H9 (cell line): ENCODE data around the gene VWF. TPM values are rescaled to one million over a fixed set of nuclear protein-coding genes. Genes with fewer than 3 reads are reported as not detected.

Experiments used
- DNase-seq: peaks from one replicate; pipeline ENCODE4 v3.0.0-alpha.2; 2017
- H2AFZ ChIP-seq: one replicate; pipeline ENCODE4 v1.6.1; 2013; ENCODE audit warnings: mild to moderate bottlenecking, low read length, control low read depth, moderate library complexity
- H2AK5ac ChIP-seq: 2 replicates; pipeline ENCODE4 v1.6.1; 2013; ENCODE audit warnings: low read length, control low read depth, mixed read lengths; ENCODE audit not compliant: insufficient read length
- H2BK120ac ChIP-seq: one replicate; pipeline ENCODE4 v1.6.1; 2013; ENCODE audit warnings: low read depth, mild to moderate bottlenecking, low read length, control low read depth, inconsistent platforms; ENCODE audit not compliant: poor library complexity, severe bottlenecking
- H2BK12ac ChIP-seq: 2 replicates; pipeline ENCODE4 v1.6.1; 2013; ENCODE audit warnings: low read length, control low read depth, mixed read lengths, low read depth; ENCODE audit not compliant: insufficient read length
- H2BK15ac ChIP-seq: 2 replicates; pipeline ENCODE4 v1.6.1; 2013; ENCODE audit warnings: low read depth, low read length, control low read depth
- H2BK20ac ChIP-seq: one replicate; pipeline ENCODE4 v1.6.1; 2013; ENCODE audit warnings: low read depth, mild to moderate bottlenecking, low read length, control low read depth, inconsistent platforms; ENCODE audit not compliant: poor library complexity, severe bottlenecking
- H2BK5ac ChIP-seq: 2 replicates; pipeline ENCODE4 v1.6.1; 2013; ENCODE audit warnings: low read length, control low read depth, mixed read lengths; ENCODE audit not compliant: insufficient read length
- H3K14ac ChIP-seq: 2 replicates; pipeline ENCODE4 v1.6.1; 2013; ENCODE audit warnings: low read length, control low read depth; ENCODE audit not compliant: insufficient read depth
- H3K18ac ChIP-seq: 2 replicates; pipeline ENCODE4 v1.6.1; 2013; ENCODE audit warnings: low read depth, mild to moderate bottlenecking, mixed read lengths, low read length, control low read depth; ENCODE audit not compliant: insufficient read length
- H3K23ac ChIP-seq: 2 replicates; pipeline ENCODE4 v1.6.1; 2013; ENCODE audit warnings: low read length, control low read depth, mixed read lengths, low read depth; ENCODE audit not compliant: insufficient read length
- H3K23me2 ChIP-seq: 2 replicates; pipeline ENCODE4 v1.6.1; 2013; ENCODE audit warnings: low read depth, mild to moderate bottlenecking, mixed read lengths, low read length, control low read depth; ENCODE audit not compliant: insufficient read length, poor library complexity, severe bottlenecking
- H3K27ac ChIP-seq: 2 replicates; pipeline ENCODE4 v1.5.1; 2013; ENCODE audit warnings: low read length, control low read depth, mixed read lengths, low read depth; ENCODE audit not compliant: insufficient read length
- H3K27me3 ChIP-seq: 2 replicates; pipeline ENCODE4 v1.6.1; 2013; ENCODE audit warnings: low read length, control low read depth, inconsistent platforms; ENCODE audit not compliant: insufficient read depth
- H3K4ac ChIP-seq: 2 replicates; pipeline ENCODE4 v1.6.1; 2013; ENCODE audit warnings: low read depth, mild to moderate bottlenecking, control low read depth, inconsistent platforms, low read length, moderate library complexity
- H3K4me1 ChIP-seq: 2 replicates; pipeline ENCODE4 v1.6.1; 2013; ENCODE audit warnings: low read length, control low read depth, inconsistent platforms; ENCODE audit not compliant: insufficient read depth
- H3K4me2 ChIP-seq: 2 replicates; pipeline ENCODE4 v1.6.1; 2013; ENCODE audit warnings: low read length, control low read depth, mixed read lengths; ENCODE audit not compliant: insufficient read length, insufficient read depth
- H3K56ac ChIP-seq: 2 replicates; pipeline ENCODE4 v1.6.1; 2013; ENCODE audit warnings: low read depth, mild to moderate bottlenecking, mixed read lengths, low read length, control low read depth; ENCODE audit not compliant: insufficient read length
- H3K79me1 ChIP-seq: 2 replicates; pipeline ENCODE4 v1.6.1; 2013; ENCODE audit warnings: low read depth, mild to moderate bottlenecking, moderate library complexity, low read length, control low read depth, inconsistent platforms; ENCODE audit not compliant: insufficient read depth, poor library complexity, severe bottlenecking
- H3K79me2 ChIP-seq: 2 replicates; pipeline ENCODE4 v1.6.1; 2013; ENCODE audit warnings: low read length, control low read depth, inconsistent platforms; ENCODE audit not compliant: insufficient read depth
- H3K9ac ChIP-seq: 2 replicates; pipeline ENCODE4 v1.6.1; 2013; ENCODE audit warnings: low read length, control low read depth, mixed read lengths; ENCODE audit not compliant: insufficient read length; ENCODE audit errors: extremely low read depth
- H3K9me3 ChIP-seq: one replicate; pipeline ENCODE4 v1.6.1; 2013; ENCODE audit warnings: low read depth, low read length, inconsistent platforms; ENCODE audit not compliant: control insufficient read depth
- H3T11ph ChIP-seq: one replicate; pipeline ENCODE4 v1.6.1; 2013; ENCODE audit warnings: mild to moderate bottlenecking, low read length, control low read depth, inconsistent platforms
- H4K20me1 ChIP-seq: one replicate; pipeline ENCODE4 v1.6.1; 2013; ENCODE audit not compliant: control insufficient read depth, insufficient read length, insufficient read depth
- H4K5ac ChIP-seq: 2 replicates; pipeline ENCODE4 v1.6.1; 2013; ENCODE audit warnings: low read depth, mild to moderate bottlenecking, mixed read lengths, low read length, control low read depth; ENCODE audit not compliant: insufficient read length
- H4K8ac ChIP-seq: replicated peaks from 2 replicates; pipeline ENCODE4 v1.6.1; 2013; ENCODE audit warnings: low read length, control low read depth, mixed read lengths, low read depth; ENCODE audit not compliant: insufficient read length
- H4K91ac ChIP-seq: 2 replicates; pipeline ENCODE4 v1.6.1; 2013; ENCODE audit warnings: low read depth, mild to moderate bottlenecking, moderate library complexity, mixed read lengths, low read length, control low read depth; ENCODE audit not compliant: insufficient read length
- H3K27ac Mint-ChIP-seq, 3 experiments: 2 replicates in 2 of 3; 3 replicates in 1 of 3; pipeline ENCODE4 v1.8.0; 2020 to 2021; ENCODE audit warnings: mixed read lengths in 3 of 3, mild to moderate bottlenecking in 1 of 3, moderate library complexity in 1 of 3
- H3K27me3 Mint-ChIP-seq: 2 replicates; pipeline ENCODE4 v1.8.0; 2021; ENCODE audit warnings: low read depth, mild to moderate bottlenecking, moderate library complexity, mixed read lengths
- H3K36me3 Mint-ChIP-seq, 3 experiments: 2 replicates in 2 of 3; 3 replicates in 1 of 3; pipeline ENCODE4 v1.8.0; 2020 to 2021; ENCODE audit warnings: low read depth in 3 of 3, mixed read lengths in 3 of 3; ENCODE audit not compliant: insufficient read depth in 1 of 3
- H3K4me1 Mint-ChIP-seq, 2 experiments: 2 replicates each; pipeline ENCODE4 v1.8.0; 2020; ENCODE audit warnings: mixed read lengths in 2 of 2
- H3K4me3 Mint-ChIP-seq, 2 experiments: 2 replicates in 1 of 2; 3 replicates in 1 of 2; pipeline ENCODE4 v1.8.0; 2020 to 2021; ENCODE audit warnings: mild to moderate bottlenecking in 2 of 2, mixed read lengths in 2 of 2, moderate library complexity in 1 of 2
- H3K9me3 Mint-ChIP-seq, 2 experiments: 2 replicates in 1 of 2; 3 replicates in 1 of 2; pipeline ENCODE4 v1.8.0; 2020; ENCODE audit warnings: mild to moderate bottlenecking in 2 of 2, mixed read lengths in 2 of 2, moderate library complexity in 1 of 2
- WGBS: extraction: QIAGEN DNeasy Blood & Tissue Kit; methylation state at CpG from one replicate; pipeline ENCODE4 v1.1.7; 2013; ENCODE audit warnings: missing lambda C conversion rate, low lambda C conversion rate, mixed read lengths; ENCODE audit not compliant: insufficient read length; ENCODE audit errors: extremely low coverage; 5-methylcytosine and 5-hydroxymethylcytosine counted together
- total RNA-seq: library from RNA; stranded (reverse); gene quantifications from 2 replicates; pipeline ENCODE4 v1.2.1, GENCODE V29; 2021
- TF ChIP-seq, protein P1 (sequence below): fragments of 200-600 bp; sonication (generic); conservative IDR thresholded peaks from 3 replicates; pipeline ENCODE4 v1.8.0; 2021; ENCODE audit warnings: antibody characterized with exemption, mild to moderate bottlenecking

The VWF gene
- total RNA-seq, 1 experiment from 2014 or later: 0.17 TPM

DNA sequence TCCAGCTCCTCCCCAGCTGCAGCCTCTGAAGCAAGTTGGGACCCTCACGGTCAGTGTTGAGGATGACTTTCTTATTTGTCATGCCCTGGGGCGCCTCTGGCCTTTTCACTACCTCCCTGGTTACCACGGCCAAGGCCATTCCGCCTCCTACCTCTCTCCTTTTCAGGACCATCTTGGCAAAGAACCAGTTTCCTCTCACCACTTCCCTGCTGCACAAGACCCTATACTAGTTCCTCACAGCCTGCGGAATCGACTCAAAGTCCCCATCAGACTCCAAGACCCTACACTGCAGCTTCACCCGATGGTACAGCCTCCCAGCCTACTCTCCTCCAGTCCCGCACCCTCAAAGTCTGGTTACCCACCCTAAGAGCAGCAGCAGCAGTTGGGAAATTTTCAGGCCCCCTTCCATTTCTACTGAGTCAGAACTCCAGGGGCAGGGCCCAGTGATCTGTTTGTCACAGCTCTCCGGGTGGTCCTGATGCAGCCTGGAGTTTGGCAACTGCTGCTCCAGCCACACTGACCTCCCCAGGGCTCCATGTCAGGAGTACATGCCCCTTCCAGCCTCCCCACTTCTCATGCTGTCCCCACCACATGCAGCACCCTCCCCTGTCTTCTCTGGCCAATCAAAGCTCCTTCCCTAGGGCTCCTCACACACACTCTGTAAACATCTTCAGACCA is 5.4 kb downstream of the VWF start:
- H3K18ac ChIP-seq: no peak overlapping the region
- H2BK5ac ChIP-seq: no peak overlapping the region
- TF ChIP-seq, protein P1, sequence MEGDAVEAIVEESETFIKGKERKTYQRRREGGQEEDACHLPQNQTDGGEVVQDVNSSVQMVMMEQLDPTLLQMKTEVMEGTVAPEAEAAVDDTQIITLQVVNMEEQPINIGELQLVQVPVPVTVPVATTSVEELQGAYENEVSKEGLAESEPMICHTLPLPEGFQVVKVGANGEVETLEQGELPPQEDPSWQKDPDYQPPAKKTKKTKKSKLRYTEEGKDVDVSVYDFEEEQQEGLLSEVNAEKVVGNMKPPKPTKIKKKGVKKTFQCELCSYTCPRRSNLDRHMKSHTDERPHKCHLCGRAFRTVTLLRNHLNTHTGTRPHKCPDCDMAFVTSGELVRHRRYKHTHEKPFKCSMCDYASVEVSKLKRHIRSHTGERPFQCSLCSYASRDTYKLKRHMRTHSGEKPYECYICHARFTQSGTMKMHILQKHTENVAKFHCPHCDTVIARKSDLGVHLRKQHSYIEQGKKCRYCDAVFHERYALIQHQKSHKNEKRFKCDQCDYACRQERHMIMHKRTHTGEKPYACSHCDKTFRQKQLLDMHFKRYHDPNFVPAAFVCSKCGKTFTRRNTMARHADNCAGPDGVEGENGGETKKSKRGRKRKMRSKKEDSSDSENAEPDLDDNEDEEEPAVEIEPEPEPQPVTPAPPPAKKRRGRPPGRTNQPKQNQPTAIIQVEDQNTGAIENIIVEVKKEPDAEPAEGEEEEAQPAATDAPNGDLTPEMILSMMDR: no peak
- H3K56ac ChIP-seq: no peak overlapping the region
- no peak overlapping the region for H2AK5ac ChIP-seq
- H3K14ac ChIP-seq: no peak overlapping the region
- Mint-ChIP-seq H3K27me3 (peaks cover under 1% of the 10 kb centered on the region), H3K9me3 (no peaks in the 10 kb centered on the region), H3K36me3 (no peaks in the 10 kb centered on the region; a peak in 1 of 7 replicates), H3K4me3 (no peak overlapping the region), H3K4me1 (peaks cover 16 to 30% of the 10 kb centered on the region in 2 experiments), H3K27ac (peak overlapping the region; percentile 27 to 65 (median 53); a peak in 5 of 7 replicates)
- no peak overlapping the region for H3T11ph ChIP-seq
- H3K23ac ChIP-seq: no peak overlapping the region
- no peaks in the 10 kb centered on the region for H3K23me2 ChIP-seq
- WGBS: no CpG with 5 or more reads among the region's 9 CpGs
- H3K79me2 ChIP-seq: no peaks in the 10 kb centered on the region
- H4K8ac ChIP-seq: no peak overlapping the region
- no peaks in the 10 kb centered on the region for H3K4me1 ChIP-seq
- no peaks in the 10 kb centered on the region for H3K79me1 ChIP-seq
- H2BK12ac ChIP-seq: no peak overlapping the region
- DNase-seq: no peak
- no peak overlapping the region for H4K5ac ChIP-seq
- H4K91ac ChIP-seq: no peak overlapping the region
- no peak overlapping the region for H2BK120ac ChIP-seq
- no peaks in the 10 kb centered on the region for H3K9me3 ChIP-seq
- no peak overlapping the region for H2BK20ac ChIP-seq
- H3K9ac ChIP-seq: no peak overlapping the region
- H2BK15ac ChIP-seq: no peak overlapping the region
- no peak overlapping the region for H2AFZ ChIP-seq
- no peak overlapping the region for H3K4me2 ChIP-seq
- H3K4ac ChIP-seq: no peak overlapping the region
- no peak overlapping the region for H3K27ac ChIP-seq
- no peaks in the 10 kb centered on the region for H4K20me1 ChIP-seq
- 0 out of 2 replicates have a peak, but pooled peaks cover under 1% of the 10 kb centered on the region for H3K27me3 ChIP-seq
